ENCODE measurements around the gene MLLT3. TPM values are rescaled to one million over a fixed set of nuclear protein-coding genes. Genes with fewer than 3 reads are reported as not detected.

MLLT3 gene
- total and polyA plus RNA-seq, 2 of the 8 experiments (the other 6 are each of a cell fraction or from before 2014, with no cell fraction given) = 5.9 to 9.6 TPM

DNA sequence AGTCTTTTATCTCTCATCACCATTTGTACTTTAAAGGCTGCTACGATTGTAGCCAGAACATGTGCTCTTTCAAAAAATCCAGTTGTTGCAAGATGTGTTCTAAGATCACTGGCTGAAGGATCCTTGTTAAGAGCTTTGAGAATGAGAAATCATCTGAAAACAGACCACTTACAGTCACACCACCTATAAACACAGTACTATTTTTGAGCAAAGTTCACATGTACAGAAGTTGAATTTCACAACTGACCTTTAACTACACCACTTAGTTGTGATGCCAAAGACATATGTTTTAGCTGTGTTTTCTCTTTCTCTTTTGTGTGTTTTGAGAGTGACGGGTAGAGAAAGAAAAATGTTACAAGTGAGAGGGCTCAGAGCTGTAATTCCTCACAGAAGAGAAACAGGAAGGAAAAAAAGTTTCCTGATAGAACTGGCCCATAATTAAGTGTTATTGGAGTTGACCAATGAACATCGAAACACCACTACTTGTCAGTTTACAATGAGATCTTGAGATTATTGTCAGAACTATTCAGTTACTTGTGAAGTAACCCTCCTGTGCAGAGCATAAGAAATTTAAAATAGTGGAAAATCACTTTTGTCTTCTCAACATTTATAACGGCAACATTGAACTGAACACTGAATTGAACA is 245.4 kb downstream of the MLLT3 start (continued):
- TF ChIP-seq YY1 (IDR thresholded peaks at IDR 0.05; ENCODE audit: low read depth, low read length) (no peak), SP1 (IDR thresholded peaks at IDR 0.05; ENCODE audit: low read depth, low read length) (no peak), RAD21 (IDR thresholded peaks at IDR 0.05 in 1 of 2, conservative IDR thresholded peaks at IDR 0.05 in 1 of 2; ENCODE audit: low read depth in 2 of 2, low read length in 2 of 2) (no peak), BRCA1 (IDR thresholded peaks at IDR 0.05; ENCODE audit: low read depth, low read length) (no peak), E2F6 (IDR thresholded peaks at IDR 0.05) (no peak), EP300 (IDR thresholded peaks at IDR 0.05; ENCODE audit: borderline replicate concordance in 1 of 2, low read depth in 2 of 2, low read length in 2 of 2) (no peak), EZH2 (IDR thresholded peaks at IDR 0.05; ENCODE audit: low read depth, low read length, severe bottlenecking) (no peak), RXRA (IDR thresholded peaks at IDR 0.05; ENCODE audit: insufficient read depth, low read depth, low read length) (no peak)

All from H1 (cell line).